IMR-90 (cell line): ENCODE measurements around the gene CEP85. TPM values are rescaled to one million over a fixed set of nuclear protein-coding genes. Genes with fewer than 3 reads are reported as not detected.

ENCODE experiments used
- ATAC-seq: fragments of 200-7000 bp; cut with Tn5 transposase; 2 replicates; pipeline ENCODE4 v1.9.1; 2020; ENCODE audit warnings: low read depth, mild to moderate bottlenecking, moderate library complexity
- BruUV-seq: library from RNA; stranded (reverse); fragments of 400-500 nt; replicated peaks from 2 replicates; lab custom pipeline; 2021; lab: Mats Ljungman, UMichigan
- CTCF ChIA-PET: fragments of 300-600 bp; formaldehyde crosslinking; extraction: SDS; loops from one replicate; lab custom pipeline; 2021; ENCODE audit warnings: antibody characterized with exemption; lab: Yijun Ruan, JAX
- POLR2A ChIA-PET: fragments of 300-600 bp; sonication (Branson Sonifier 250); formaldehyde crosslinking; loops from one replicate; lab custom pipeline; 2022; ENCODE audit warnings: antibody characterized with exemption; ENCODE audit not compliant: unreplicated experiment; lab: Charles Lee
- DNase-seq: peaks from one replicate; pipeline ENCODE4 v3.0.0; 2013
- H2AFZ ChIP-seq: replicated peaks from 2 replicates; pipeline ENCODE3; 2013; ENCODE audit warnings: low read length, mild to moderate bottlenecking; ENCODE audit not compliant: poor library complexity
- H2AK5ac ChIP-seq: 2 replicates; pipeline ENCODE4 v1.6.1; 2013; ENCODE audit warnings: low read depth, low read length, inconsistent platforms
- H2AK9ac ChIP-seq: replicated peaks from 2 replicates; pipeline ENCODE3; 2013; ENCODE audit warnings: mild to moderate bottlenecking, low read depth, low read length, moderate library complexity; ENCODE audit not compliant: poor library complexity
- H2BK120ac ChIP-seq: 2 replicates; pipeline ENCODE4 v1.6.1; 2013; ENCODE audit warnings: low read depth, low read length, inconsistent platforms
- H2BK15ac ChIP-seq: 3 replicates; pipeline ENCODE4 v1.6.1; 2013; ENCODE audit warnings: low read depth, low read length, inconsistent platforms
- H2BK20ac ChIP-seq: 2 replicates; pipeline ENCODE4 v1.6.1; 2013; ENCODE audit warnings: low read depth, mild to moderate bottlenecking, inconsistent platforms, low read length, moderate library complexity
- H2BK5ac ChIP-seq: 2 replicates; pipeline ENCODE4 v1.6.1; 2013; ENCODE audit warnings: mild to moderate bottlenecking, low read depth, low read length, inconsistent platforms; ENCODE audit not compliant: poor library complexity, severe bottlenecking
- H3K14ac ChIP-seq: replicated peaks from 2 replicates; pipeline ENCODE4 v1.6.1; 2013; ENCODE audit warnings: low read depth, low read length, inconsistent platforms
- H3K18ac ChIP-seq: 2 replicates; pipeline ENCODE4 v1.6.1; 2013; ENCODE audit warnings: low read depth, low read length, control low read depth
- H3K23ac ChIP-seq: 2 replicates; pipeline ENCODE4 v1.6.1; 2013; ENCODE audit warnings: low read depth, low read length, inconsistent platforms
- H3K27ac ChIP-seq: 2 replicates; pipeline ENCODE4 v1.5.1; 2013; ENCODE audit warnings: mild to moderate bottlenecking, control low read depth, low read length; ENCODE audit not compliant: insufficient read depth
- H3K27me3 ChIP-seq: 2 replicates; pipeline ENCODE4 v1.6.1; 2013; ENCODE audit warnings: low read length; ENCODE audit not compliant: control insufficient read depth, insufficient read depth
- H3K36me3 ChIP-seq: 2 replicates; pipeline ENCODE4 v1.6.1; 2013; ENCODE audit warnings: low read length, mixed read lengths; ENCODE audit not compliant: control insufficient read depth, insufficient read depth
- H3K4ac ChIP-seq: 2 replicates; pipeline ENCODE4 v1.6.1; 2013; ENCODE audit warnings: low read depth, low read length, inconsistent platforms
- H3K4me1 ChIP-seq: 2 replicates; pipeline ENCODE4 v1.6.1; 2013; ENCODE audit warnings: low read length, mixed read lengths; ENCODE audit not compliant: control insufficient read depth, insufficient read depth
- H3K4me2 ChIP-seq: 2 replicates; pipeline ENCODE4 v1.6.1; 2013; ENCODE audit warnings: low read depth, mild to moderate bottlenecking, control low read depth, low read length, moderate library complexity
- H3K4me3 ChIP-seq: 2 replicates; pipeline ENCODE4 v1.5.1; 2013; ENCODE audit warnings: low read depth, mild to moderate bottlenecking, control low read depth, low read length, moderate library complexity; ENCODE audit not compliant: insufficient read depth
- H3K56ac ChIP-seq: 2 replicates; pipeline ENCODE4 v1.6.1; 2013; ENCODE audit warnings: low read length, inconsistent platforms; ENCODE audit not compliant: insufficient read depth; ENCODE audit errors: extremely low read depth
- H3K79me1 ChIP-seq, 2 experiments: 2 replicates each; pipeline ENCODE4 v1.6.1; 2013; ENCODE audit warnings: low read length in 2 of 2, inconsistent platforms in 1 of 2, low read depth in 1 of 2
- H3K9ac ChIP-seq: 2 replicates; pipeline ENCODE4 v1.6.1; 2013; ENCODE audit warnings: low read depth, low read length, control low read depth
- H3K9me1 ChIP-seq: 2 replicates; pipeline ENCODE4 v1.6.1; 2013; ENCODE audit warnings: low read length, inconsistent platforms; ENCODE audit not compliant: insufficient read depth
- H3K9me3 ChIP-seq: 2 replicates; pipeline ENCODE4 v1.6.1; 2013; ENCODE audit warnings: low read length; ENCODE audit not compliant: control insufficient read depth, insufficient read depth
- H4K20me1 ChIP-seq: 2 replicates; pipeline ENCODE4 v1.6.1; 2013; ENCODE audit warnings: low read length, inconsistent platforms; ENCODE audit not compliant: insufficient read depth
- H4K5ac ChIP-seq: 2 replicates; pipeline ENCODE4 v1.6.1; 2013; ENCODE audit warnings: mild to moderate bottlenecking, low read depth, low read length, control low read depth
- H4K8ac ChIP-seq, 2 experiments: 2 replicates each; pipeline ENCODE4 v1.6.1; 2013; ENCODE audit warnings: low read depth in 2 of 2, low read length in 2 of 2, control low read depth in 1 of 2, inconsistent platforms in 1 of 2
- H4K91ac ChIP-seq: 2 replicates; pipeline ENCODE4 v1.6.1; 2013; ENCODE audit warnings: low read depth, low read length, inconsistent platforms; ENCODE audit not compliant: insufficient read depth
- BHLHE40 ChIP-seq: fragments of 150-350 bp; IDR thresholded peaks from 2 replicates; pipeline ENCODE4 v1.6.1; 2016; ENCODE audit warnings: mild to moderate bottlenecking, low read depth, low read length
- CEBPB ChIP-seq: IDR thresholded peaks from 2 replicates; pipeline ENCODE4 v1.6.1; 2012; ENCODE audit warnings: low read depth, low read length, improper control_type of control experiment
- CHD1 ChIP-seq: IDR thresholded peaks from 2 replicates; pipeline ENCODE4 v1.6.1; 2012; ENCODE audit warnings: low read depth, low read length, improper control_type of control experiment
- MAFK ChIP-seq: IDR thresholded peaks from 2 replicates; pipeline ENCODE4 v1.6.1; 2012; ENCODE audit warnings: low read depth, low read length, improper control_type of control experiment
- MAZ ChIP-seq: IDR thresholded peaks from 2 replicates; pipeline ENCODE4 v1.6.1; 2012; ENCODE audit warnings: low read depth, mild to moderate bottlenecking, low read length, improper control_type of control experiment, moderate library complexity, borderline replicate concordance
- POLR2A ChIP-seq: IDR thresholded peaks from 2 replicates; pipeline ENCODE4 v1.6.1; 2012; ENCODE audit warnings: mild to moderate bottlenecking, low read depth, low read length
- RAD21 ChIP-seq: IDR thresholded peaks from 2 replicates; pipeline ENCODE4 v1.6.1; 2012; ENCODE audit warnings: low read length, improper control_type of control experiment
- RCOR1 ChIP-seq: IDR thresholded peaks from 2 replicates; pipeline ENCODE4 v1.6.1; 2012; ENCODE audit warnings: mild to moderate bottlenecking, low read length, improper control_type of control experiment; ENCODE audit not compliant: insufficient replicate concordance
- RFX5 ChIP-seq: IDR thresholded peaks from 2 replicates; pipeline ENCODE4 v1.8.0; 2012; ENCODE audit warnings: low read depth, mild to moderate bottlenecking, low read length, moderate library complexity
- WGBS, 2 experiments: methylation state at CpG; one replicate each; pipeline versions ENCODE4 v1.1.5 to v1.1.7; 2013; ENCODE audit warnings: missing lambda C conversion rate in 2 of 2; ENCODE audit not compliant: insufficient read length in 1 of 2; ENCODE audit errors: extremely low coverage in 2 of 2; 5-methylcytosine and 5-hydroxymethylcytosine counted together
- dilution Hi-C: fragments of 300-500 bp; cut with HindIII; formaldehyde crosslinking; loops from one replicate; pipeline ENCODE4 v1.14.3; 2018; ENCODE audit warnings: low sequenced_read_pairs; ENCODE audit not compliant: unreplicated experiment
- in situ Hi-C: fragments of 300-500 bp; cut with MboI; formaldehyde crosslinking; loops from 3 replicates; pipeline ENCODE4 v1.14.3; 2019; ENCODE audit warnings: low sequenced_read_pairs, inconsistent platforms, mixed read lengths
- intact Hi-C: fragments of 100-400 bp; cut with micrococcal nuclease; formaldehyde crosslinking; loops from 2 replicates; pipeline ENCODE4 v1.10.0; 2022
- polyA plus RNA-seq, 3 experiments: library from polyadenylated mRNA; depleted of rRNA; stranded (reverse); fragments of >200 nt; gene quantifications; 2 replicates each; pipeline ENCODE4 v1.2.3, GENCODE V29; 2012; ENCODE audit warnings: low replicate concordance in 1 of 3
- total RNA-seq: library from RNA; depleted of rRNA; stranded (reverse); fragments of >200 nt; gene quantifications from 2 replicates; pipeline ENCODE4 v1.2.3, GENCODE V29; 2012
- TF ChIP-seq, protein P1 (sequence below): fragments of 150-350 bp; IDR thresholded peaks from 2 replicates; pipeline ENCODE4 v1.6.1; 2017; ENCODE audit warnings: mild to moderate bottlenecking, antibody characterized with exemption, low read length, low read depth
- TF ChIP-seq, protein P2 (sequence below): fragments of 150-350 bp; IDR thresholded peaks from 2 replicates; pipeline ENCODE4 v1.6.1; 2016; ENCODE audit warnings: low read depth, mild to moderate bottlenecking, low read length, moderate library complexity, borderline replicate concordance
- TF ChIP-seq, protein P3 (sequence below): conservative IDR thresholded peaks from 2 replicates; pipeline ENCODE4 v1.5.1; 2012; ENCODE audit warnings: mild to moderate bottlenecking, low read depth, low read length, improper control_type of control experiment

Gene CEP85
- total and polyA plus RNA-seq, 2 of the 4 experiments (the other 2 are of a cell fraction): 11.5 to 11.8 TPM

GRCh38 chr1:26289158-26290059 lies 55.4 kb downstream of the CEP85 start:
- ATAC-seq (no peak), DNase-seq (no peak)
- TF ChIP-seq RFX5: no peak
- TF ChIP-seq, protein P1, sequence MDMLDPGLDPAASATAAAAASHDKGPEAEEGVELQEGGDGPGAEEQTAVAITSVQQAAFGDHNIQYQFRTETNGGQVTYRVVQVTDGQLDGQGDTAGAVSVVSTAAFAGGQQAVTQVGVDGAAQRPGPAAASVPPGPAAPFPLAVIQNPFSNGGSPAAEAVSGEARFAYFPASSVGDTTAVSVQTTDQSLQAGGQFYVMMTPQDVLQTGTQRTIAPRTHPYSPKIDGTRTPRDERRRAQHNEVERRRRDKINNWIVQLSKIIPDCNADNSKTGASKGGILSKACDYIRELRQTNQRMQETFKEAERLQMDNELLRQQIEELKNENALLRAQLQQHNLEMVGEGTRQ: no peak
- no peak for TF ChIP-seq BHLHE40
- TF ChIP-seq, protein P2, sequence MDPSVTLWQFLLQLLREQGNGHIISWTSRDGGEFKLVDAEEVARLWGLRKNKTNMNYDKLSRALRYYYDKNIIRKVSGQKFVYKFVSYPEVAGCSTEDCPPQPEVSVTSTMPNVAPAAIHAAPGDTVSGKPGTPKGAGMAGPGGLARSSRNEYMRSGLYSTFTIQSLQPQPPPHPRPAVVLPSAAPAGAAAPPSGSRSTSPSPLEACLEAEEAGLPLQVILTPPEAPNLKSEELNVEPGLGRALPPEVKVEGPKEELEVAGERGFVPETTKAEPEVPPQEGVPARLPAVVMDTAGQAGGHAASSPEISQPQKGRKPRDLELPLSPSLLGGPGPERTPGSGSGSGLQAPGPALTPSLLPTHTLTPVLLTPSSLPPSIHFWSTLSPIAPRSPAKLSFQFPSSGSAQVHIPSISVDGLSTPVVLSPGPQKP: no peak
- TF ChIP-seq CHD1: no peak
- TF ChIP-seq, protein P3, sequence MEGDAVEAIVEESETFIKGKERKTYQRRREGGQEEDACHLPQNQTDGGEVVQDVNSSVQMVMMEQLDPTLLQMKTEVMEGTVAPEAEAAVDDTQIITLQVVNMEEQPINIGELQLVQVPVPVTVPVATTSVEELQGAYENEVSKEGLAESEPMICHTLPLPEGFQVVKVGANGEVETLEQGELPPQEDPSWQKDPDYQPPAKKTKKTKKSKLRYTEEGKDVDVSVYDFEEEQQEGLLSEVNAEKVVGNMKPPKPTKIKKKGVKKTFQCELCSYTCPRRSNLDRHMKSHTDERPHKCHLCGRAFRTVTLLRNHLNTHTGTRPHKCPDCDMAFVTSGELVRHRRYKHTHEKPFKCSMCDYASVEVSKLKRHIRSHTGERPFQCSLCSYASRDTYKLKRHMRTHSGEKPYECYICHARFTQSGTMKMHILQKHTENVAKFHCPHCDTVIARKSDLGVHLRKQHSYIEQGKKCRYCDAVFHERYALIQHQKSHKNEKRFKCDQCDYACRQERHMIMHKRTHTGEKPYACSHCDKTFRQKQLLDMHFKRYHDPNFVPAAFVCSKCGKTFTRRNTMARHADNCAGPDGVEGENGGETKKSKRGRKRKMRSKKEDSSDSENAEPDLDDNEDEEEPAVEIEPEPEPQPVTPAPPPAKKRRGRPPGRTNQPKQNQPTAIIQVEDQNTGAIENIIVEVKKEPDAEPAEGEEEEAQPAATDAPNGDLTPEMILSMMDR: no peak
- no peak for TF ChIP-seq CEBPB
- TF ChIP-seq RCOR1: no peak
- no peak for TF ChIP-seq RAD21
- TF ChIP-seq MAZ: no peak
- no peak for TF ChIP-seq MAFK
- TF ChIP-seq POLR2A: no peak
- H3K4me3 ChIP-seq: no peak overlapping the region
- H2AFZ ChIP-seq: peak overlapping the region; percentile 33
- ChIA-PET CTCF (no interaction called here), POLR2A (no interaction called here)
- no peak overlapping the region for H3K4ac ChIP-seq
- no peaks in the 10 kb centered on the region for H3K27me3 ChIP-seq
- H3K4me2 ChIP-seq: no peak overlapping the region
- peaks cover 0 to 25% of the 10 kb centered on the region in 2 experiments; a peak in 2 of 4 replicates for H3K79me1 ChIP-seq
- no peak overlapping the region for H4K91ac ChIP-seq
- H2BK120ac ChIP-seq: no peak overlapping the region
- H3K56ac ChIP-seq: no peak overlapping the region
- dilution Hi-C loops: no loop called here
- no peak overlapping the region for H2AK5ac ChIP-seq
- H4K8ac ChIP-seq: no peak overlapping the region
- no peak overlapping the region; the same call in 1 of the 2 replicates for H3K14ac ChIP-seq
- no peak overlapping the region for H4K5ac ChIP-seq
- WGBS, 2 experiments: 100% methylated on average over 10 of the region's 21 CpGs; no CpG with 5 or more reads in 1 of the 2 experiments
- no peak overlapping the region for H3K27ac ChIP-seq
- intact Hi-C loops: no loop called here
- H2BK20ac ChIP-seq: no peak overlapping the region
- H3K9ac ChIP-seq: no peak overlapping the region
- H3K18ac ChIP-seq: no peak overlapping the region
- H3K23ac ChIP-seq: no peak overlapping the region
- in situ Hi-C loops: no loop called here
- H3K4me1 ChIP-seq: peaks cover 8% of the 10 kb centered on the region
- no peak overlapping the region for H2BK15ac ChIP-seq
- no peak overlapping the region for H2BK5ac ChIP-seq
- H3K9me1 ChIP-seq: peaks cover 11% of the 10 kb centered on the region
- H2AK9ac ChIP-seq: peak overlapping the region; percentile 61
- H4K20me1 ChIP-seq: no peaks in the 10 kb centered on the region; the same call in 1 of the 2 replicates
- no peaks in the 10 kb centered on the region for H3K36me3 ChIP-seq
- no TSS peak for BruUV-seq
- no peaks in the 10 kb centered on the region for H3K9me3 ChIP-seq
